ENCODE measurements around the gene BCL2L1.
A peak's percentile ranks its signal among the peaks of the same experiment; 100 is the strongest.

The BCL2L1 gene

DNA sequence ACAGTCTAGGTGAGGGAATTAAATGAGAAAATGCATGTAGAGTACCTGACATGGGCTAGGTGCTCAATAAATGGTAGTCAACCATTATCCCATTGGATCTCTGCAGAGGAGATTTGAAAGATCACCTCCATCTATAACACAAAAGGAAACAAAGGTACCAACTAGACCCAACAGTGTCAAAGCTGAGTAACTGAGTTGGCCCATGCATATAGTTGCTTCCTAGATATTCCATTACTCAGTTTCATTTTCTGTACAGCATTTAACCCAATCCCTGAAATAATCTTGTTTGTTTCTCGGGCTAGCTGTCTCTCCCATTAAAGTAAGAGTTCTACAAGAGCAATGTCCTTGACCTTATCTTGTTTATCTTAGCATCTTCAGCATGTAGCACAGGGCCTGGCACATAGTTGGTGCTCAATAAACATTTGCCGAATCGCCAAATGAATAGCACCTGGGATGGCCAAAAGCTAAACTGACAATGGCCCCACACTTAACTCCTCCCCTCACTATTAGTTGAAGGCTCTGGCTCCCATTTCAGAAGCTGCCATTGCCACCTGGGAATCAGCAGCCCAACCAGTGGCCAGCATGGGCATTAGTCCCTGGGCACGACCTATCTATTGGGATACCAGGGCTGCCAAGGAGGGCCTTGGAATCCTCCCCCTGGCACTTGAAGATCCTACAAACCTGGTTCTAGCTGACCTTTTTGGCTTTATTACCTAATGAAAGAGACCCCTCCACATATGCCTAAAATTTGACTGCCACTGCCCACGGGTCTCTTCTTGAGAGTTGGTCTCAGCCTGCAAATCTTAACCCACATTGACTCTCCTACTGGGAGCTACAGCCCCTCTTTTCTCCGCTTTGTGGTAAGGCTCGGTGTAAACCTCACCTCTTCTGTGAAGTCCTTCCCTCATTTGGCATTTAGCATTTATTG is 22.6 kb downstream of the BCL2L1 start:
- Histone ChIP-seq H2BK120ac (ENCODE audit: low read depth, low read length) (no peak overlapping the region), H3K18ac (ENCODE audit: low read length) (no peak overlapping the region), H3K4me2 (ENCODE audit: low read length) (no peak overlapping the region), H3K56ac (ENCODE audit: low read length) (no peak overlapping the region), H3K79me2 (ENCODE audit: control insufficient read depth, insufficient read depth, low read length) (no peaks in the 10 kb centered on the region), H3K4me1 (ENCODE audit: control insufficient read depth, low read depth, low read length) (peaks cover 2% of the 10 kb centered on the region), H2AK5ac (ENCODE audit: low read length) (no peak overlapping the region), H3K27ac (ENCODE audit: low read depth, low read length) (peak overlapping the region; percentile 20), H4K5ac (ENCODE audit: low read length) (no peak overlapping the region), H3K23ac (ENCODE audit: low read length) (no peak overlapping the region), H3K4ac (ENCODE audit: low read depth, low read length) (no peak overlapping the region), H3K4me3 (ENCODE audit: low read length) (no peak overlapping the region), H3K36me3 (ENCODE audit: control insufficient read depth, insufficient read depth, low read length) (no peaks in the 10 kb centered on the region), H3K9ac (ENCODE audit: low read length) (no peak overlapping the region), H2BK15ac (replicated peaks; ENCODE audit: low read depth) (no peak overlapping the region), H2BK5ac (ENCODE audit: low read length) (no peak overlapping the region), H3K27me3 (ENCODE audit: insufficient read depth, low read length, poor library complexity) (no peaks in the 10 kb centered on the region), H4K8ac (ENCODE audit: low read depth, low read length) (no peak overlapping the region), H3K79me1 (ENCODE audit: low read length) (peaks cover 6% of the 10 kb centered on the region)
- DNase-seq, result no peak
- WGBS (ENCODE audit: extremely low coverage, insufficient coverage, low lambda C conversion rate), result no CpG with 5 or more reads among the region's 7 CpGs

DNA sequence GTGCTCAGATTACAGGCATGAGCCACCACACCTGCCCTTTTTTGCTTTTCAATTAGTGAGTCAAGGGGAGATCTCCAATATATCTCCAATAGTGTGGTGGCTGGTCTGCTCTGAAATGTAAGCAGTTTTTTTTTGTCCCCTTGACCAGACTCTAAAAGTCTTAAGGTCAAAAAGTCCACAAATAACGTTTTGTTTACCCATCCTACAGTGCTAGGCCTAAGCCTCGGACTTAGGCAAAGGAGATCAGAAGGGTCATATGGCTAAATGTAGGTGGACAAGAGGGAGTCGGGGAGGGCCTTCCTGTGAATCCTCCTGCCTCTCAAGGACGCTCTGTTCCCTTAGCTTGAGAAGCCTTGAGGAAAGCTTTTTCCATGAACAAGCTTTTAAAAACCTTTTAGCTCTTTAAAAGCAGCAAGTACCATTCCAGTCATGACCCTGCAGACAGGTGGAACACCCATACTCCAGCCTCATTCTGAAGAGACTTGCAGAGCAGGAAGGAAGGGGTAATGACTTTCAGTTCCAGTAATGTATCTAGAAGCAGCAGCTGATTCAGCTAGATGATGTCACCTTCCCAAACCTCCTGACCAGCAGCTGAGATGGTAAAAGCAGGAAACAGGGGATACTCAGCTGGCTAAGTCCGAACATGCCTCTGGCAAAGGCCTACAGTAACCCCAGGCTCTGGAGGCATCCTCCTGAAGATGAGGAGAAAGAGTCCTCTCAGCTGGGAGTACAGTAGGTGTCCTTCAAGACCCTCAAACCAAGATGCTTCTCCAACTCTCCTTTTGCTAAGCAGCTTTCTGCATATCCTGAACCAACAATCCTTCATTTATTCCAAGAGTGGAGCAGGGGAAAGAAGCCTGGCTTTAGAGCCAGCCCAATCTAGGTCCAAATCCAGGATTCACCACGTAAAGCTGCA is 23.6 kb downstream of the BCL2L1 start:
- H2AK5ac ChIP-seq (ENCODE audit: low read length), result no peak overlapping the region
- no peak overlapping the region for H2BK120ac ChIP-seq (ENCODE audit: low read depth, low read length)
- no CpG with 5 or more reads among the region's 6 CpGs for WGBS (ENCODE audit: extremely low coverage, insufficient coverage, low lambda C conversion rate)
- H3K4me1 ChIP-seq (ENCODE audit: control insufficient read depth, low read depth, low read length), result peaks cover 9% of the 10 kb centered on the region
- H3K9ac ChIP-seq (ENCODE audit: low read length), result no peak overlapping the region
- H3K36me3 ChIP-seq (ENCODE audit: control insufficient read depth, insufficient read depth, low read length), result no peaks in the 10 kb centered on the region
- H3K4me2 ChIP-seq (ENCODE audit: low read length), result no peak overlapping the region
- peaks cover 7% of the 10 kb centered on the region for H3K79me1 ChIP-seq (ENCODE audit: low read length)
- no peak overlapping the region for H4K5ac ChIP-seq (ENCODE audit: low read length)
- no peak overlapping the region for H4K8ac ChIP-seq (ENCODE audit: low read depth, low read length)
- peak overlapping the region; percentile 20 for H3K27ac ChIP-seq (ENCODE audit: low read depth, low read length)
- DNase-seq, result peak; percentile 86
- no peaks in the 10 kb centered on the region for H3K27me3 ChIP-seq (ENCODE audit: insufficient read depth, low read length, poor library complexity)
- H3K4ac ChIP-seq (ENCODE audit: low read depth, low read length), result no peak overlapping the region
- no peak overlapping the region for H2BK15ac ChIP-seq (replicated peaks; ENCODE audit: low read depth)
- no peak overlapping the region for H2BK5ac ChIP-seq (ENCODE audit: low read length)
- H3K4me3 ChIP-seq (ENCODE audit: low read length), result no peak overlapping the region
- no peaks in the 10 kb centered on the region for H3K79me2 ChIP-seq (ENCODE audit: control insufficient read depth, insufficient read depth, low read length)
- no peak overlapping the region for H3K23ac ChIP-seq (ENCODE audit: low read length)
- no peak overlapping the region for H3K56ac ChIP-seq (ENCODE audit: low read length)
- H3K18ac ChIP-seq (ENCODE audit: low read length), result no peak overlapping the region

DNA sequence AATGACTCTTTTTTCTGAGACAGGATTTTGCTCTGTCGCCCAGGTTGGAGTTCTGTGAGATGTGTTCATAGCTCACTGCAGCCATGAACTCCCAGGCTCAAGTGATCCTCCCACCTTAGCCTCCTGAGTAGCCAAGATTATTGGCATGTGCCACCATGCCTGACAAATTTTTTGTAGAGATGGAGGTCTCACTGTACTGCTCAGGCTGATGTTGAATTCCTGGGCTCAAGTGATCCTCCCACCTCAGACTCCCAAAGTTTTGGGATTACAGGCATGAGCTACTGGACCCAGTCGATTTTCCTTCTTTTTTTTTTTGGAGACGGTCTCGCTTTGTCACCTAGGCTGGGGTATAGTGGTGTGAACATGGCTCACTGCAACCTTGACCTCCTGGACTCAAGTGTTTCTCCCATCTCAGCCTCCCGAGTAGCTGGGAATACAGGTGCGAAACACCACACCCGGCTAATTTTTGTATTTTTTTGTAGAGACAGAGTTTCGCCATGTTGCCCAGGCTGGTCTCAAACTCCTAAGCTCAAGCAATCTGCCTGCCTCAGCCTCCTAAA is 24.3 kb downstream of the BCL2L1 start:
- Histone ChIP-seq H2BK5ac (ENCODE audit: low read length) (no peak overlapping the region), H3K9ac (ENCODE audit: low read length) (no peak overlapping the region), H2AK5ac (ENCODE audit: low read length) (no peak overlapping the region), H3K4me2 (ENCODE audit: low read length) (no peak overlapping the region), H2BK120ac (ENCODE audit: low read depth, low read length) (no peak overlapping the region), H3K79me1 (ENCODE audit: low read length) (peaks cover 7% of the 10 kb centered on the region), H2BK15ac (replicated peaks; ENCODE audit: low read depth) (no peak overlapping the region), H3K56ac (ENCODE audit: low read length) (no peak overlapping the region), H3K4me1 (ENCODE audit: control insufficient read depth, low read depth, low read length) (peaks cover 9% of the 10 kb centered on the region), H3K4me3 (ENCODE audit: low read length) (no peak overlapping the region), H4K5ac (ENCODE audit: low read length) (no peak overlapping the region), H3K27ac (ENCODE audit: low read depth, low read length) (no peak overlapping the region), H3K36me3 (ENCODE audit: control insufficient read depth, insufficient read depth, low read length) (no peaks in the 10 kb centered on the region), H3K23ac (ENCODE audit: low read length) (no peak overlapping the region), H3K4ac (ENCODE audit: low read depth, low read length) (no peak overlapping the region), H3K18ac (ENCODE audit: low read length) (no peak overlapping the region), H4K8ac (ENCODE audit: low read depth, low read length) (no peak overlapping the region), H3K79me2 (ENCODE audit: control insufficient read depth, insufficient read depth, low read length) (no peaks in the 10 kb centered on the region), H3K27me3 (ENCODE audit: insufficient read depth, low read length, poor library complexity) (no peaks in the 10 kb centered on the region)
- WGBS (ENCODE audit: extremely low coverage, insufficient coverage, low lambda C conversion rate), result no CpG with 5 or more reads among the region's 8 CpGs
- DNase-seq, result no peak

DNA sequence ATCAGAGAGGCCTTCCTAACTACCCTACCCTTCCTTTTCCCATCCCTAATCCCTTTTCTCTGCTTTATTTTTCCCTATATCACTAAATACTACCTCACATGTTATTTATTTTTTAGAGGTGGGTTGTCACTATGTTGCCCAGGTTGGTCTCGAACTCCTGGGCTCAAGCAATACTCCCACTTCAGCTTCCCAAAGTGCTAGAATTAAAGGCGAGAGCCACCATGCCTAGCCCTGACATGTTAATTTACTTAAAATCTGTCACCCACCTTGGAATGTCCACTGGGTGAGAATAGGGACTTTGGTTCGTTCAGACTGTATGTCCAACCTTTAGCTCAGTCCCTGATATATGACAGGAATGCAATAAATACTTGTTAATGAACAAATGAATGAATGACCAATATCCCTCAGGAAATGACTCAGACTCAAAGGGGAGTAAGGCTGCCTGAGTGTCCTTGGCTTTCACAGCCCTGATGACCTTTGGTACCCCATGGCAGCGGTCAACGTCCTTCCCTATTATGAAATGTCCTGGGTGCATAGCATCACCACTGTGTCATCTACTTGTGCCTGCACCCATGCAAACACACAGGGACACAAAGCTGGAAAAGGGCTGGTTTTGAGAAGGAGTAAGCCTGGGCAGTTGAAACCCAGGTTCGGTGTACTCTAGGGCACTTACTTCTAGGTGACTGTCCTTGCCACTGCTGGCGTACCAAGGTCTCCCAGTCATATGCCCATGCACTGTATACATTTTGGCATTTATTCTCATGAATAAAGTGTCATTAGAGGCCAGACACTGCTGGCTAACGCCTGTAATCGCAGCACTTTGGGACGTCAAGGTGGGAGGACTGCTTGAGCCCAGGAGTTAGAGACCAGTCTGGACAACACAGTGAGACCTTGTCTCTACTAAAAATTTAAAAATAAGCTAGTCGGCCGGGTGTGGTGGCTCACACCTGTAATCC is 26.5 kb downstream of the BCL2L1 start:
- DNase-seq, result no peak
- H3K36me3 ChIP-seq (ENCODE audit: control insufficient read depth, insufficient read depth, low read length), result no peaks in the 10 kb centered on the region
- no peak overlapping the region for H2BK5ac ChIP-seq (ENCODE audit: low read length)
- H3K79me2 ChIP-seq (ENCODE audit: control insufficient read depth, insufficient read depth, low read length), result no peaks in the 10 kb centered on the region
- no peak overlapping the region for H3K4me2 ChIP-seq (ENCODE audit: low read length)
- H4K8ac ChIP-seq (ENCODE audit: low read depth, low read length), result no peak overlapping the region
- H3K27ac ChIP-seq (ENCODE audit: low read depth, low read length), result no peak overlapping the region
- WGBS (ENCODE audit: extremely low coverage, insufficient coverage, low lambda C conversion rate), result no CpG with 5 or more reads among the region's 12 CpGs
- peak overlapping the region; percentile 24 for H3K18ac ChIP-seq (ENCODE audit: low read length)
- H2BK120ac ChIP-seq (ENCODE audit: low read depth, low read length), result no peak overlapping the region
- no peak overlapping the region for H2BK15ac ChIP-seq (replicated peaks; ENCODE audit: low read depth)
- H3K56ac ChIP-seq (ENCODE audit: low read length), result peak overlapping the region; percentile 53
- H4K5ac ChIP-seq (ENCODE audit: low read length), result no peak overlapping the region
- no peak overlapping the region for H3K4me3 ChIP-seq (ENCODE audit: low read length)
- H3K27me3 ChIP-seq (ENCODE audit: insufficient read depth, low read length, poor library complexity), result no peaks in the 10 kb centered on the region
- no peak overlapping the region for H3K23ac ChIP-seq (ENCODE audit: low read length)
- H3K79me1 ChIP-seq (ENCODE audit: low read length), result peaks cover 6% of the 10 kb centered on the region
- H3K9ac ChIP-seq (ENCODE audit: low read length), result no peak overlapping the region
- no peak overlapping the region for H3K4ac ChIP-seq (ENCODE audit: low read depth, low read length)
- peaks cover 12% of the 10 kb centered on the region for H3K4me1 ChIP-seq (ENCODE audit: control insufficient read depth, low read depth, low read length)
- H2AK5ac ChIP-seq (ENCODE audit: low read length), result no peak overlapping the region

All from mesendoderm (in vitro differentiated cells).